OCI-LY3 (cell line): ENCODE results near the gene GZMM.

Experiments used
- CTCF ChIP-seq: fragments of 200-600, 300-600 bp; sonication (generic); IDR thresholded peaks from 2 replicates; pipeline ENCODE4 v1.5.1; 2014; ENCODE audit warnings: antibody characterized with exemption, low read length, low read depth
- EZH2phosphoT487 ChIP-seq: fragments of 200-600 bp; shearing (Covaris generic); IDR thresholded peaks from 2 replicates; pipeline ENCODE4 v1.6.1; 2018; ENCODE audit warnings: antibody characterized with exemption, mixed run types, low read depth

DNA sequence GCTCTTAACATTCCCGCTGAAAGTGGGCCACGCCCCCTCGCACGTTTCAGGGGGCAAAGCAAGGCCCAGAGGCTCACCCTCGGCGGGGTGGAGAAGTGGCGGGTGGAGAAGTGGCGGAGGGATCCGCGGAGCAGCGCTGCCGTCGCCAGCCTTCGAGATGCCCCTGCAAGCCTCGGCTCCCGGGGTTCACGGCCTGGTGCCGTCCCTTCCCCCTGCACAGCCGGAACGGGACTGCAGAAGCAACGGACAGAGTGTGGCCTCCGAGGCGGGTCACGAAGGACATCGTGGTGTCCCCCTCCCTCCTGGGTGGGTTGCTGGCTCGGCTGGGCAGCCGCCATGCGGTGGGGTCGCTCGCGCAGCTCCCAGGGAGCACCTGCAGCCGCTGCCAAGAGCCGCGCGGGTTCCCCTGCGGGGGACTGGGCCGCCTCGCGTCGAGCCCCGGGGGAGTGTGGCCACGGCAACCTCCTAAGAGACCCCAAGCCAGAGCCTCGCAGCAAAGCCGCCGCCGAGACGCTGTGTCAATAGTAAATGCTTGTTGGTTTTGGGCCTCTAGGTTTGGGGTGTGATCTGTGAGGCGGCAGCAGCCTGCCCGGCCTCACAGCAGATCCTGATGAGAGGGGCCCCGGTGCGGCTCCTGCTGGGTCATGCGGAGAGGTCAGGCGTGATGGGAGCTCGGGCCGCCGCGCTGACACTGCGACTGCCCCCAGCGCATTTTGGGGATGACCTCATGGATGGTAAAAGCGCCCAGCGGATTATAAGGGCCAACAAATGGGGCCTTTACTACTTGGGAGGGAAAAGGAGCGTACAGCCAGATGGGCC lies 31.1 kb upstream of the GZMM start:
- TF ChIP-seq CTCF (no peak), EZH2phosphoT487 (no peak)
